ENCODE measurements around the gene ZNF844. TPM values are rescaled to one million over a fixed set of nuclear protein-coding genes. Genes with fewer than 3 reads are reported as not detected.
"Not testable (repeated sequence)": the region's sequence is repeated elsewhere in the genome, so short reads cannot be mapped to it uniquely, and the experiment has no call there.

ZNF844 gene
- total RNA-seq, 1 experiment from 2014 or later: 4.0 TPM

GRCh38 chr19:12095111-12095790 is 30.7 kb downstream of the ZNF844 start:
- Histone ChIP-seq H3K9me2 (replicated peaks; ENCODE audit: low read length) (no peaks in the 10 kb centered on the region), H3K4me1 (ENCODE audit: insufficient read depth, low read length) (no peaks in the 10 kb centered on the region), H3K9me3 (ENCODE audit: low read length) (peaks cover 34% of the 10 kb centered on the region), H3K27me3 (ENCODE audit: low read length) (no peaks in the 10 kb centered on the region), H2AFZ (ENCODE audit: low read length) (no peak overlapping the region), H3K27ac (ENCODE audit: low read length) (no peak overlapping the region), H3F3A (ENCODE audit: low read length, unreplicated experiment) (no peaks in the 10 kb centered on the region), H3K79me2 (ENCODE audit: low read length) (no peaks in the 10 kb centered on the region), H4K20me1 (ENCODE audit: low read length) (no peaks in the 10 kb centered on the region), H3K4me2 (ENCODE audit: low read length) (no peak overlapping the region), H3K4me3 (ENCODE audit: low read length) (no peak overlapping the region), H3K36me3 (ENCODE audit: low read depth, low read length) (no peaks in the 10 kb centered on the region; the same call in 1 of the 2 replicates), H3K9ac (ENCODE audit: low read length) (no peak overlapping the region)
- ChIA-PET CTCF (no interaction called here), POLR2A (ENCODE audit: unreplicated experiment) (no interaction called here)
- DNase-seq (no peak), ATAC-seq (no peak)
- TF ChIP-seq EZH2 (IDR thresholded peaks at IDR 0.05; ENCODE audit: low read length, unreplicated experiment): no peak
- TF ChIP-seq EZH2phosphoT487 (IDR thresholded peaks at IDR 0.05; ENCODE audit: borderline replicate concordance, low read length): no peak
- no peak for TF ChIP-seq CTCF (conservative IDR thresholded peaks at IDR 0.05; ENCODE audit: low read depth, low read length)
- BruUV-seq (replicated peaks): no TSS peak
- intact Hi-C loops (cut with micrococcal nuclease): no loop called here

- Histone ChIP-seq H3K4me2 (ENCODE audit: low read length) (no peak overlapping the region), H3K4me3 (ENCODE audit: low read length) (no peak overlapping the region), H3F3A (ENCODE audit: low read length, unreplicated experiment) (no peaks in the 10 kb centered on the region), H2AFZ (ENCODE audit: low read length) (no peak overlapping the region), H3K9ac (ENCODE audit: low read length) (no peak overlapping the region), H3K27ac (ENCODE audit: low read length) (no peak overlapping the region), H3K27me3 (ENCODE audit: low read length) (no peaks in the 10 kb centered on the region), H3K4me1 (ENCODE audit: insufficient read depth, low read length) (no peaks in the 10 kb centered on the region), H3K36me3 (ENCODE audit: low read depth, low read length) (no peaks in the 10 kb centered on the region; the same call in 1 of the 2 replicates), H3K9me3 (ENCODE audit: low read length) (peaks cover 30% of the 10 kb centered on the region), H3K79me2 (ENCODE audit: low read length) (no peaks in the 10 kb centered on the region), H4K20me1 (ENCODE audit: low read length) (no peaks in the 10 kb centered on the region), H3K9me2 (replicated peaks; ENCODE audit: low read length) (no peaks in the 10 kb centered on the region)
- intact Hi-C loops (cut with micrococcal nuclease): no loop called here
- ATAC-seq (no peak), DNase-seq (no peak)
- BruUV-seq (replicated peaks): no TSS peak
- CTCF ChIA-PET: no interaction called here
- no peak for TF ChIP-seq CTCF (conservative IDR thresholded peaks at IDR 0.05; ENCODE audit: low read depth, low read length)
- TF ChIP-seq EZH2phosphoT487 (IDR thresholded peaks at IDR 0.05; ENCODE audit: borderline replicate concordance, low read length): no peak
- no peak for TF ChIP-seq EZH2 (IDR thresholded peaks at IDR 0.05; ENCODE audit: low read length, unreplicated experiment)
- POLR2A ChIA-PET (ENCODE audit: unreplicated experiment): no interaction called here
Observed at GRCh38 chr19:12098040-12098439, 33.5 kb downstream of the ZNF844 start.

- POLR2A ChIA-PET (ENCODE audit: unreplicated experiment); H3K4me3 ChIP-seq (ENCODE audit: low read length); ATAC-seq; CTCF ChIA-PET; H3K79me2 ChIP-seq (ENCODE audit: low read length); H3K27me3 ChIP-seq (ENCODE audit: low read length); H3K9me3 ChIP-seq (ENCODE audit: low read length); H3K36me3 ChIP-seq (ENCODE audit: low read depth, low read length); H4K20me1 ChIP-seq (ENCODE audit: low read length); H3K27ac ChIP-seq (ENCODE audit: low read length); H3K4me1 ChIP-seq (ENCODE audit: insufficient read depth, low read length); DNase-seq; H3F3A ChIP-seq (ENCODE audit: low read length, unreplicated experiment); H3K9me2 ChIP-seq (replicated peaks; ENCODE audit: low read length); BruUV-seq (replicated peaks); H2AFZ ChIP-seq (ENCODE audit: low read length); H3K9ac ChIP-seq (ENCODE audit: low read length); H3K4me2 ChIP-seq (ENCODE audit: low read length); intact Hi-C loops (cut with micrococcal nuclease): not testable (repeated sequence)
Observed at GRCh38 chr19:12103909-12104308, 39.4 kb downstream of the ZNF844 start.

Measured in PC-3 (cell line).